Measurements from ENCODE around the gene PLSCR1. TPM values are rescaled to one million over a fixed set of nuclear protein-coding genes. Genes with fewer than 3 reads are reported as not detected.

PLSCR1 gene
- total RNA-seq, 1 experiment from 2014 or later: 58.1 TPM

- TF ChIP-seq AR (CRISPR knock-in tag; IDR thresholded peaks at IDR 0.05): no peak
- TF ChIP-seq MAX (CRISPR knock-in tag; IDR thresholded peaks at IDR 0.05): no peak
- TF ChIP-seq CREM (CRISPR knock-in tag; IDR thresholded peaks at IDR 0.05): no peak
- TF ChIP-seq USF1 (CRISPR knock-in tag; IDR thresholded peaks at IDR 0.05): no peak
Measured at GRCh38 chr3:146540236-146540635, 4.2 kb downstream of the PLSCR1 start (continued).

- no peak for DNase-seq (ENCODE audit: low spot score)
- Mint-ChIP-seq H3K4me1 (peaks cover 56% of the 10 kb centered on the region), H3K27ac (no peak overlapping the region), H3K36me3 (peaks cover 39% of the 10 kb centered on the region), H3K9me3 (peaks cover 17% of the 10 kb centered on the region), H3K27me3 (ENCODE audit: low read depth) (no peaks in the 10 kb centered on the region), H3K4me3 (no peak overlapping the region)
- CTCF ChIA-PET: no interaction called here
- POLR2A ChIA-PET: no interaction called here
- no peak for ATAC-seq
- TF ChIP-seq IRF1 (CRISPR knock-in tag; IDR thresholded peaks at IDR 0.05): no peak
- TF ChIP-seq TCF7 (CRISPR knock-in tag; IDR thresholded peaks at IDR 0.05; ENCODE audit: low read depth): no peak
- TF ChIP-seq E2F1 (CRISPR knock-in tag; IDR thresholded peaks at IDR 0.05): no peak
- no peak for TF ChIP-seq ZNF219 (CRISPR knock-in tag; IDR thresholded peaks at IDR 0.05; ENCODE audit: borderline replicate concordance)
- no peak for TF ChIP-seq HMGXB4 (CRISPR knock-in tag; IDR thresholded peaks at IDR 0.05)
- no peak for TF ChIP-seq ZNF425 (CRISPR knock-in tag; conservative IDR thresholded peaks at IDR 0.05)
- TF ChIP-seq JUN (CRISPR knock-in tag; IDR thresholded peaks at IDR 0.05): no peak
- TF ChIP-seq FOXK1 (CRISPR knock-in tag; IDR thresholded peaks at IDR 0.05): no peak
- no peak for TF ChIP-seq ETV6 (CRISPR knock-in tag; IDR thresholded peaks at IDR 0.05)
- no peak for TF ChIP-seq AR (CRISPR knock-in tag; IDR thresholded peaks at IDR 0.05)
- no peak for TF ChIP-seq FOXP4 (CRISPR knock-in tag; IDR thresholded peaks at IDR 0.05)
- no peak for TF ChIP-seq AFF4 (CRISPR knock-in tag; IDR thresholded peaks at IDR 0.05; ENCODE audit: borderline replicate concordance)
- TF ChIP-seq SP1 (CRISPR knock-in tag; conservative IDR thresholded peaks at IDR 0.05): no peak
- TF ChIP-seq GTF2I (CRISPR knock-in tag; conservative IDR thresholded peaks at IDR 0.05): no peak
Measured at GRCh38 chr3:146539315-146539714, 5.1 kb downstream of the PLSCR1 start.
